ENCODE data around the gene PXN.

The PXN gene

DNA sequence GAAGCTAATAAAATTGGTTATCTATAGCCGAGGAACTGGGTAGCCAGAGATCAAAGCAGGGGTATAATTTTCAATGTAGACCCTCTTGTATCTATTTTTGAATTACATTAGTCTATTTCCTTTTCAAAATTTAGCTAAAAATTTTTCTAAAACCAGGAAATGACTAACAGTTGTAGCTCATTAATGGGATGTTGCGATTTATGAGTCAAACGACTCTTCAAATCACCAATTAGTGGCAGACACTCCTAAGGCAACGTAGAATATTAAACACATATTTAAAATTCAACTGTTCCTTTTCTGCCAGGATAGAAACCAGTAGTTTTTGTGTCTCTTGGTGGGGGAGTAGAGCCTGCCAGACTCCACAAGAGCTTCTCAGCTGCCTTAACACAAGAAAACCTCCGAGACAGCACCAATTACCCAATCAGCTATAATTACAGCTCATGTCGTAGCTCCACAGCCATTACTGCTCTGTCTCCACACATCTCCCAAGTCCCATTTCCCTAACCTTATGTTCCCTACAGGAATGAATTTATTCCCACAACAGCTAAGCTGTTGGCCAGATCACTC is 97.9 kb downstream of the PXN start:
- DNase-seq: no peak

DNA sequence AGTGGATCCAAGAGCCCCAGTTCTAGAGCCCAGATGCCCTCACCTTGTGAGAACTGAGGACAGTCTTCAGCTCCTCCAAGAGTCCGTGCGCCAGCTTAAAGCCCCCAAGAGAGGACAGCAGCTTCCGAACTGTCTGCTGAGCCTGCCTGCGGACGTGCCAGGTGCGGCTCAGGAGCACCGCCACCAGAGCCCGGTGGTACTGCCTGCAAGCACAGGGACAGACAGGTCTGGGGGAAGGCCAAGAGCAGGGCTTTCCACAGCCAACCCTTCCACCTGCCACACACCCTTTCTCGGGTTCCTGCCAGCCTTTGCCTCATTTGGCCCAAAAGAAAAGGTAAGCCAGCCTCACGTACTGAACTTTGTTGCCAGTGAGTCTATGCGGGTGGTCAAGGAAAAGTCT is 101.2 kb downstream of the PXN start:
- DNase-seq: no peak

DNA sequence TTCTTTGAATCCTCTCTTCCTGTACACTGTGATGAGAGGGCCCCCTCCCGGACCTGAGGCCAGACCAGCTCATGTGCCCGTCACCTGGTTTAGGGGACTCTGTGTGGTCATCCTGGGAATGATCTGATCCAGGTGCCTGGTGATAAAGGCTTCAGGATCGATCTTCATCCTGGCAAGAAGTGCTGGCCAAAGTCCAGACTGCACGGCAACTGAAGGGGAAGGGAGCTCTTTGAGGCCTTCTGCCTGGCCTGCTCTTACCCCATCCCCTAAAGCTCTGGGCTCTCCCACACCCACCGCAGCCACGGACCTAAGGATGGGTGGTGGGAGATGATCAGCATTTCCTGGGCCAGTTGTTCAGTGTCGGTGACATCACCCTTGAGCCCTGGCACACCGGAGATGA is 102.8 kb downstream of the PXN start:
- no peak for DNase-seq

DNA sequence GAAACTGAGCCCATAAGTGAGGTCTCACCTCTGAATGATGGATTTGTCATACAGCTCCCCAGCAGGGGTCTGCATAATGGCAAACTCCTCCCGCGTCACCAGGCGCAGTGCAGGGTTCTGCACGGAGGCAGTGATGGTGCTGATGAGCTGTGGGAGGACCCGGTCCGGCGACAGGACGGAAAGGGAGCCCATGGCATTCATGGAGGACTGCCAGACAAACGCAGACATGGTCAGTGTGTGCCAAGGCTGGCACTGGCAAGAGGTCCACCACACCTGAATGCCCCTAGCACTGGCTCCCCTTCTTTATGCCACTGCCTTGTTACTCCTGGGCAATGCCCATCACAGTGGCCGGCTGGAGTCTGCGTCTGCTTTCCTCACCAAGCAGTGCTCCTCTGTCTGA is 103.7 kb downstream of the PXN start:
- no peak for DNase-seq
